BLaER1 (cell line): ENCODE measurements around the gene PBXIP1.

Experiments
- H3K27ac ChIP-seq: shearing (Covaris generic); formaldehyde crosslinking; 2 replicates; pipeline ENCODE4 v1.8.1; 2022
- H3K27me3 ChIP-seq: shearing (Covaris generic); formaldehyde crosslinking; 2 replicates; pipeline ENCODE4 v1.8.1; 2022
- H3K36me3 ChIP-seq: shearing (Covaris generic); formaldehyde crosslinking; 2 replicates; pipeline ENCODE4 v1.8.1; 2022
- H3K4me1 ChIP-seq: shearing (Covaris generic); formaldehyde crosslinking; 2 replicates; pipeline ENCODE4 v1.8.1; 2022
- H3K4me2 ChIP-seq: shearing (Covaris generic); formaldehyde crosslinking; 2 replicates; pipeline ENCODE4 v1.8.1; 2022
- H3K4me3 ChIP-seq: shearing (Covaris generic); formaldehyde crosslinking; 2 replicates; pipeline ENCODE4 v1.8.1; 2022
- H3K9ac ChIP-seq: shearing (Covaris generic); formaldehyde crosslinking; 2 replicates; pipeline ENCODE4 v1.8.1; 2022
- H3K9me3 ChIP-seq: shearing (Covaris generic); formaldehyde crosslinking; 2 replicates; pipeline ENCODE4 v1.8.1; 2022
- H4K20me1 ChIP-seq: shearing (Covaris generic); formaldehyde crosslinking; 2 replicates; pipeline ENCODE4 v1.8.1; 2022
- Cebpa-rat ChIP-seq: shearing (Covaris generic); IDR thresholded peaks from 2 replicates; pipeline ENCODE4 v1.8.1; 2022

PBXIP1 gene

GRCh38 chr1:154959426-154959780 is 3.5 kb upstream of the PBXIP1 start:
- 0 out of 2 replicates have a peak overlapping the region, but pooled peaks have one; percentile 32 for H3K27ac ChIP-seq
- H3K9ac ChIP-seq = no peak overlapping the region
- peaks cover 16% of the 10 kb centered on the region; the same call in 1 of the 2 replicates for H4K20me1 ChIP-seq
- peak overlapping the region; percentile 39 for H3K4me2 ChIP-seq
- H3K36me3 ChIP-seq = peaks cover 41% of the 10 kb centered on the region
- H3K4me1 ChIP-seq = peaks cover 73% of the 10 kb centered on the region
- no peaks in the 10 kb centered on the region for H3K9me3 ChIP-seq
- TF ChIP-seq Cebpa-rat = no peak
- no peak overlapping the region for H3K4me3 ChIP-seq
- no peaks in the 10 kb centered on the region for H3K27me3 ChIP-seq

- peaks cover 73% of the 10 kb centered on the region for H3K4me1 ChIP-seq
These were observed 3.0 kb upstream of the PBXIP1 start for GRCh38 chr1:154958681-154959425.

GRCh38 chr1:154958036-154958435 is 2.1 kb upstream of the PBXIP1 start:
- Histone ChIP-seq H3K9me3 (no peaks in the 10 kb centered on the region), H3K4me2 (no peak overlapping the region), H4K20me1 (peaks cover 29% of the 10 kb centered on the region), H3K4me3 (no peak overlapping the region), H3K27ac (peak overlapping the region; percentile 32; the same call in 1 of the 2 replicates), H3K4me1 (peaks cover 73% of the 10 kb centered on the region), H3K36me3 (peaks cover 27% of the 10 kb centered on the region), H3K27me3 (no peaks in the 10 kb centered on the region), H3K9ac (no peak overlapping the region)
- no peak for TF ChIP-seq Cebpa-rat

More at GRCh38 chr1:154958681-154959425, 3.0 kb upstream of the PBXIP1 start:
- H3K36me3 ChIP-seq = peaks cover 35% of the 10 kb centered on the region
- H3K4me3 ChIP-seq = no peak overlapping the region
- no peak overlapping the region for H3K9ac ChIP-seq
- peaks cover 21% of the 10 kb centered on the region for H4K20me1 ChIP-seq
- no peak for TF ChIP-seq Cebpa-rat
- no peaks in the 10 kb centered on the region for H3K27me3 ChIP-seq
- H3K4me2 ChIP-seq = peak overlapping the region; percentile 3; the same call in 1 of the 2 replicates
- no peaks in the 10 kb centered on the region for H3K9me3 ChIP-seq
- peak overlapping the region; percentile 32; the same call in 1 of the 2 replicates for H3K27ac ChIP-seq

- H3K27ac ChIP-seq = peak overlapping the region; percentile 92; the same call in 1 of the 2 replicates
- H3K4me1 ChIP-seq = peaks cover 75% of the 10 kb centered on the region
These were observed 1.3 kb upstream of the PBXIP1 start for GRCh38 chr1:154957091-154957657.

GRCh38 chr1:154956544-154956941 is 644 bp upstream of the PBXIP1 start:
- Histone ChIP-seq H4K20me1 (peaks cover 44% of the 10 kb centered on the region), H3K9me3 (no peaks in the 10 kb centered on the region), H3K4me2 (peak overlapping the region; percentile 99), H3K4me3 (peak overlapping the region; percentile 75), H3K27me3 (no peaks in the 10 kb centered on the region), H3K27ac (peak overlapping the region; percentile 92), H3K36me3 (peaks cover 31% of the 10 kb centered on the region), H3K9ac (peak overlapping the region; percentile 86), H3K4me1 (peaks cover 81% of the 10 kb centered on the region)
- no peak for TF ChIP-seq Cebpa-rat

More at GRCh38 chr1:154957091-154957657, 1.3 kb upstream of the PBXIP1 start:
- H3K4me2 ChIP-seq = peak overlapping the region; percentile 99; the same call in 1 of the 2 replicates
- TF ChIP-seq Cebpa-rat = no peak
- no peak overlapping the region; the same call in 1 of the 2 replicates for H3K9ac ChIP-seq
- peaks cover 25% of the 10 kb centered on the region for H3K36me3 ChIP-seq
- no peak overlapping the region for H3K4me3 ChIP-seq
- no peaks in the 10 kb centered on the region for H3K27me3 ChIP-seq
- peaks cover 38% of the 10 kb centered on the region for H4K20me1 ChIP-seq
- H3K9me3 ChIP-seq = no peaks in the 10 kb centered on the region

- Histone ChIP-seq H3K36me3 (peaks cover 44% of the 10 kb centered on the region), H3K27ac (peak overlapping the region; percentile 92), H3K27me3 (no peaks in the 10 kb centered on the region), H4K20me1 (peaks cover 49% of the 10 kb centered on the region), H3K4me2 (peak overlapping the region; percentile 99), H3K4me3 (peak overlapping the region; percentile 75), H3K9ac (peak overlapping the region; percentile 86), H3K9me3 (no peaks in the 10 kb centered on the region), H3K4me1 (peaks cover 88% of the 10 kb centered on the region)
- no peak for TF ChIP-seq Cebpa-rat
These were observed 721 bp downstream of the PBXIP1 start for GRCh38 chr1:154955039-154955717.

- Histone ChIP-seq H3K27ac (peak overlapping the region; percentile 92), H3K9ac (peak overlapping the region; percentile 86), H3K27me3 (no peaks in the 10 kb centered on the region), H3K9me3 (no peaks in the 10 kb centered on the region), H3K4me1 (peaks cover 82% of the 10 kb centered on the region), H3K4me3 (peak overlapping the region; percentile 75), H4K20me1 (peaks cover 54% of the 10 kb centered on the region), H3K4me2 (peak overlapping the region; percentile 99), H3K36me3 (peaks cover 48% of the 10 kb centered on the region)
- TF ChIP-seq Cebpa-rat = no peak
These were observed 1.4 kb downstream of the PBXIP1 start for GRCh38 chr1:154954541-154954940.

GRCh38 chr1:154953611-154954038 is 2.3 kb downstream of the PBXIP1 start:
- peak overlapping the region; percentile 99 for H3K4me2 ChIP-seq
- no peaks in the 10 kb centered on the region for H3K27me3 ChIP-seq
- peaks cover 46% of the 10 kb centered on the region for H3K36me3 ChIP-seq
- H3K4me1 ChIP-seq = peaks cover 79% of the 10 kb centered on the region
- H3K9ac ChIP-seq = peak overlapping the region; percentile 86
- H4K20me1 ChIP-seq = peaks cover 62% of the 10 kb centered on the region
- peak overlapping the region; percentile 92 for H3K27ac ChIP-seq
- no peak for TF ChIP-seq Cebpa-rat
- no peaks in the 10 kb centered on the region for H3K9me3 ChIP-seq
- H3K4me3 ChIP-seq = peak overlapping the region; percentile 75

GRCh38 chr1:154952664-154953063 is 3.2 kb downstream of the PBXIP1 start:
- peaks cover 82% of the 10 kb centered on the region for H3K4me1 ChIP-seq
- H3K9me3 ChIP-seq = no peaks in the 10 kb centered on the region
- H3K9ac ChIP-seq = peak overlapping the region; percentile 86
- H3K27ac ChIP-seq = peak overlapping the region; percentile 92
- peak overlapping the region; percentile 75 for H3K4me3 ChIP-seq
- no peak for TF ChIP-seq Cebpa-rat
- H4K20me1 ChIP-seq = peaks cover 71% of the 10 kb centered on the region
- peak overlapping the region; percentile 99 for H3K4me2 ChIP-seq
- peaks cover 46% of the 10 kb centered on the region for H3K36me3 ChIP-seq
- H3K27me3 ChIP-seq = no peaks in the 10 kb centered on the region
